Peyer's patch (tissue), 4 donors: ENCODE data around the gene RNF5. TPM values are rescaled to one million over a fixed set of nuclear protein-coding genes. Genes with fewer than 3 reads are reported as not detected.

Experiments
- DNase-seq, 3 donors: peaks; one replicate each; pipeline ENCODE4 v3.0.0-alpha.2; 2017 to 2019
- H3K27ac ChIP-seq, 4 donors: fragments of 200-600 bp; sonication (generic); one replicate each; pipeline ENCODE4 v1.5.1; 2016 to 2019
- H3K27me3 ChIP-seq, 2 donors: fragments of 200-600 bp; sonication (generic); one replicate each; pipeline ENCODE4 v1.5.1; 2019
- H3K36me3 ChIP-seq, 3 donors: fragments of 200-600 bp; sonication (generic); one replicate each; pipeline ENCODE4 v1.5.1; 2016 to 2019
- H3K4me1 ChIP-seq, 4 donors: fragments of 200-600 bp; sonication (generic); one replicate each; pipeline ENCODE4 v1.5.1; 2016 to 2019
- H3K4me3 ChIP-seq, 4 donors: fragments of 200-600 bp; sonication (generic); 1 replicate in 3 of 4; 2 replicates in 1 of 4; pipeline ENCODE4 v1.5.1; 2016 to 2019; ENCODE audit warnings: mild to moderate bottlenecking in 1 of 4
- H3K9me3 ChIP-seq, 4 donors: fragments of 200-600 bp; sonication (generic); one replicate each; pipeline ENCODE4 v1.5.1; 2016 to 2019; ENCODE audit warnings: mild to moderate bottlenecking in 1 of 4
- POLR2A ChIP-seq, 2 donors: fragments of 450-650 bp; IDR thresholded peaks; one replicate each; pipeline ENCODE4 v1.5.1; 2017; ENCODE audit warnings: antibody characterized with exemption in 2 of 2, mild to moderate bottlenecking in 2 of 2, moderate library complexity in 2 of 2
- total RNA-seq, 4 donors: library from RNA; depleted of rRNA; stranded (reverse); fragments of >200 nt; gene quantifications; one replicate each; pipeline ENCODE4 v1.1.0, GENCODE V29; 2016
- TF ChIP-seq, protein P1 (sequence below), 6 experiments: fragments of 450-650 bp in 4 of 6; fragments of 200-600 bp in 2 of 6; sonication (generic) in 1 of 6; IDR thresholded peaks; one replicate each; pipeline ENCODE4 v1.5.1; 2017 to 2019; ENCODE audit warnings: antibody characterized with exemption in 6 of 6, mild to moderate bottlenecking in 3 of 6, moderate library complexity in 1 of 6

RNF5 gene
- total RNA-seq, 4 donors from 2014 or later = 84.2 to 199 (median 115) TPM

- DNase-seq = peak in 1 of 3 donors; percentile 50
- Histone ChIP-seq H3K9me3 (no peaks in the 10 kb centered on the region), H3K4me3 (no peak overlapping the region), H3K27me3 (no peaks in the 10 kb centered on the region), H3K36me3 (peaks cover 0 to 51% (median 0%) of the 10 kb centered on the region in 3 donors), H3K4me1 (no peaks in the 10 kb centered on the region), H3K27ac (no peak overlapping the region)
- TF ChIP-seq POLR2A (IDR thresholded peaks at IDR 0.05) = no peak
- TF ChIP-seq, protein P1, sequence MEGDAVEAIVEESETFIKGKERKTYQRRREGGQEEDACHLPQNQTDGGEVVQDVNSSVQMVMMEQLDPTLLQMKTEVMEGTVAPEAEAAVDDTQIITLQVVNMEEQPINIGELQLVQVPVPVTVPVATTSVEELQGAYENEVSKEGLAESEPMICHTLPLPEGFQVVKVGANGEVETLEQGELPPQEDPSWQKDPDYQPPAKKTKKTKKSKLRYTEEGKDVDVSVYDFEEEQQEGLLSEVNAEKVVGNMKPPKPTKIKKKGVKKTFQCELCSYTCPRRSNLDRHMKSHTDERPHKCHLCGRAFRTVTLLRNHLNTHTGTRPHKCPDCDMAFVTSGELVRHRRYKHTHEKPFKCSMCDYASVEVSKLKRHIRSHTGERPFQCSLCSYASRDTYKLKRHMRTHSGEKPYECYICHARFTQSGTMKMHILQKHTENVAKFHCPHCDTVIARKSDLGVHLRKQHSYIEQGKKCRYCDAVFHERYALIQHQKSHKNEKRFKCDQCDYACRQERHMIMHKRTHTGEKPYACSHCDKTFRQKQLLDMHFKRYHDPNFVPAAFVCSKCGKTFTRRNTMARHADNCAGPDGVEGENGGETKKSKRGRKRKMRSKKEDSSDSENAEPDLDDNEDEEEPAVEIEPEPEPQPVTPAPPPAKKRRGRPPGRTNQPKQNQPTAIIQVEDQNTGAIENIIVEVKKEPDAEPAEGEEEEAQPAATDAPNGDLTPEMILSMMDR (IDR thresholded peaks at IDR 0.05) = no peak
Measured at GRCh38 chr6:32166411-32167061, 11.7 kb upstream of the RNF5 start.

DNA sequence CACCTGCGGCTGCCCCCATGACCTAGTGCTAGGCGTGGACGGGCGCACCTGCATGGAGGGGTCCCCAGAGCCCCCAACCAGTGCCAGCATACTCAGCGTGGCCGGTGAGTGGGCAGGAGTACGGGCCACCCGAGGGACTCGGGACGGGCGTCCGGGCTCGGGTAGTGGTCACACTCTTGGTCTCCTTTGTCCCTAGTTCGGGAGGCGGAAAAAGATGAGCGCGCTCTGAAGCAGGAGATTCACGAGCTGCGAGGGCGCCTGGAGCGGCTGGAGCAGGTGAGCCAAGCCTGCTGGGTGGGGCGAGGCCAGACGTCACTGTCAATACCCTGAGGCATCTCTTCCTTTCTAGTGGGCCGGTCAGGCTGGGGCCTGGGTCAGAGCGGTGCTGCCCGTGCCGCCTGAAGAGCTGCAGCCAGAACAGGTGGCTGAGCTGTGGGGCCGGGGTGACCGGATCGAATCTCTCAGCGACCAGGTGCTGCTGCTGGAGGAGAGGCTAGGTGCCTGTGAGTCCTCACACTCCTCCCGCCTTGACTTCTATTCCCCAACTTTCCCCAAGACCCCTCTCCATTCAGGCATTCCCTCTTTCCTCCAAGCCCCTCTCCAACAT lies 10.9 kb upstream of the RNF5 start:
- Histone ChIP-seq H3K27me3 (no peaks in the 10 kb centered on the region), H3K9me3 (no peaks in the 10 kb centered on the region), H3K4me1 (no peaks in the 10 kb centered on the region), H3K4me3 (no peak overlapping the region), H3K27ac (no peak overlapping the region), H3K36me3 (peaks cover 0 to 49% (median 0%) of the 10 kb centered on the region in 3 donors)
- TF ChIP-seq, protein P1 (IDR thresholded peaks at IDR 0.05) = no peak
- TF ChIP-seq POLR2A (IDR thresholded peaks at IDR 0.05) = no peak
- DNase-seq = peak in 1 of 3 donors; percentile 41

DNA sequence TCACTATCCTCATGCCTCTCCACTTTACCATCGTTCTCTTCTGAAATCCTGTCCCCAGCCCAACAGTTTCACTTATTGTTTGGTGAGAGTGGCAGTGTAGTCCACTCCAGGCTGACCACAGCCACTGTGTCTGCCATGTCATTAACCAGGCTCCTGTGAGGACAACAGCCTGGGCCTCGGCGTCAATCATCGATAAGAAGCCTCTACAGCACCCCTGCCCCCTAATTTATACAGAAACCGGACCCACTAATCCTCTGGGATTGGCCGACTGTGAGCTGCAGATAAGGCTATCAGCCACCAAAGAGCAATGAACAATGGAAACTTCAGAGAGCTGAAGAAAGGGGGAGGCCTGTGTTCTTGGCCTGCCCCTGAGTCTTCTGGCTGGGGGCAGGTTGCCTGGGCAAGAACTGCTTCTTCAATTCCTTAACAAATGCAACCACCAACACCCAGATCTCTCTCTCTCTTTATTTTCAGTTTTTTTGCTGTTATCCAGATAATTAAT lies 10.4 kb upstream of the RNF5 start:
- H3K27ac ChIP-seq = no peak overlapping the region
- TF ChIP-seq, protein P1 (IDR thresholded peaks at IDR 0.05) = no peak
- TF ChIP-seq POLR2A (IDR thresholded peaks at IDR 0.05) = no peak
- peaks cover 0 to 1% (median 0%) of the 10 kb centered on the region in 4 donors for H3K4me1 ChIP-seq
- H3K4me3 ChIP-seq = no peak overlapping the region
- DNase-seq = peak in 1 of 3 donors; percentile 5
- H3K36me3 ChIP-seq = peaks cover 0 to 44% (median 0%) of the 10 kb centered on the region in 3 donors
- no peaks in the 10 kb centered on the region for H3K27me3 ChIP-seq
- H3K9me3 ChIP-seq = no peaks in the 10 kb centered on the region

- H3K4me3 ChIP-seq = no peak overlapping the region
- H3K36me3 ChIP-seq = peaks cover 0 to 44% (median 0%) of the 10 kb centered on the region in 3 donors
- DNase-seq = peak in 1 of 3 donors; percentile 16
- peaks cover 0 to 4% (median 0%) of the 10 kb centered on the region in 4 donors for H3K4me1 ChIP-seq
- H3K27ac ChIP-seq = no peak overlapping the region
- no peaks in the 10 kb centered on the region for H3K27me3 ChIP-seq
- no peaks in the 10 kb centered on the region for H3K9me3 ChIP-seq
- TF ChIP-seq, protein P1 (IDR thresholded peaks at IDR 0.05) = no peak
- TF ChIP-seq POLR2A (IDR thresholded peaks at IDR 0.05) = no peak
Measured at GRCh38 chr6:32168350-32168749, 9.9 kb upstream of the RNF5 start.

DNA sequence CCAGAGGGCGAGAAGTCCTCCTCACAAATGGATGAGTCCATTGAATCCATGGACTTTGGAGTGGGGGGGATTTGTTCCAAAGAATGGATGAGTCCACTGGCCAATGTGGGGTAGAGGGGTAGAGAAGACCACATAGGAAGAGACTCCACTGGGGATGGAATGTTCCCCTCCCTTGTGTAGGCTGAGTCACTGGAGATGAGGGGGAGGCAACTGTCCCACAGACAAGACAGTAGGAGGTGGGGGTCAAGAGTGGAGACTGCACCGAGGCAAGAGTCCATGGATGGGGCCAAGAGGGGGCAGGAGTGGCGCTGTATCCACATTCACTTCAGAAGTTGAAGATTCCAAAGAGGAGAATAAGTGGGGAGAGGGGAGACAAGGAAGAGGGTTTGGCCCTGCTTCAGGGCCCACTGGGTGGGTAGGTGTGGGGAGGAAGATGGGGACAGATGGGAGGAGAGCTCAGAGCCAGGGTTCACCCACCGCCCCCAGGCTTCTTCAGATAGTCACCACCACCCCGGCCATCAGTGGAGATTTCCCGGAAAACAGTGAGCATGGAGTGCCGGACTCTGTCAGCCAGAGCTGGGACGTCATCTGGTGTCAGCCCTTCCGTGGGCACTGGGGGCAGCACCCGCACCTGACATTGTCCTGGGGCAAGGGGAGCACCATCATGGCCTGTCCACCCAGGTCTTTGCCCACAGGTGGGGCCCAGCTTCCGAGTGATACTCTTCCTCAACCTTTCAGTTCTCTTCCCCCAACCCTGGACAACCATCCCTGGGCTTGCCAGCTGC lies 9.2 kb upstream of the RNF5 start:
- no peaks in the 10 kb centered on the region for H3K27me3 ChIP-seq
- DNase-seq = peak in 1 of 3 donors; percentile 23
- H3K27ac ChIP-seq = no peak overlapping the region
- TF ChIP-seq POLR2A (IDR thresholded peaks at IDR 0.05) = no peak
- TF ChIP-seq, protein P1 (IDR thresholded peaks at IDR 0.05) = no peak
- no peak overlapping the region for H3K4me3 ChIP-seq
- H3K9me3 ChIP-seq = no peaks in the 10 kb centered on the region
- peaks cover 0 to 4% (median 0%) of the 10 kb centered on the region in 4 donors for H3K4me1 ChIP-seq
- H3K36me3 ChIP-seq = peaks cover 0 to 44% (median 0%) of the 10 kb centered on the region in 3 donors
